GM23338 (cell line): ENCODE measurements around the gene POU5F2.

Source experiments
- CREB1 ChIP-seq: fragments of 250-450 bp; sonication (Bioruptor Pico); IDR thresholded peaks from 2 replicates; pipeline ENCODE4 v1.5.0; 2020; ENCODE audit warnings: low read depth, mild to moderate bottlenecking, moderate library complexity
- EZH2 ChIP-seq: fragments of 200-600 bp; sonication (generic); IDR thresholded peaks from one replicate; pipeline ENCODE4 v1.8.0; 2017; ENCODE audit warnings: antibody characterized with exemption, mild to moderate bottlenecking, low read depth; ENCODE audit not compliant: unreplicated experiment
- EZH2phosphoT487 ChIP-seq: fragments of 200-600 bp; sonication (generic); IDR thresholded peaks from one replicate; pipeline ENCODE4 v1.8.1; 2018; ENCODE audit warnings: antibody characterized with exemption; ENCODE audit not compliant: unreplicated experiment
- JUNB ChIP-seq: IDR thresholded peaks from one replicate; pipeline ENCODE4 v1.6.1; 2016; ENCODE audit warnings: antibody characterized with exemption; ENCODE audit not compliant: unreplicated experiment
- POLR2AphosphoS5 ChIP-seq: IDR thresholded peaks from 2 replicates; pipeline ENCODE4 v1.6.1; 2016; ENCODE audit warnings: antibody characterized with exemption, low read depth
- STAT1 ChIP-seq: IDR thresholded peaks from one replicate; pipeline ENCODE4 v1.6.1; 2016; ENCODE audit warnings: antibody characterized with exemption; ENCODE audit not compliant: unreplicated experiment
- ZNF114 ChIP-seq: fragments of 250-450 bp; sonication (Bioruptor Pico); IDR thresholded peaks from 2 replicates; pipeline ENCODE4 v1.5.0; 2020; ENCODE audit warnings: mild to moderate bottlenecking, moderate library complexity
- ZNF331 ChIP-seq: fragments of 250-450 bp; sonication (Bioruptor Pico); IDR thresholded peaks from 2 replicates; pipeline ENCODE4 v1.5.0; 2020; ENCODE audit warnings: low read depth, mild to moderate bottlenecking, moderate library complexity
- TF ChIP-seq, protein P1 (sequence below), 2 experiments: fragments of 200-600 bp in 1 of 2; sonication (generic) in 1 of 2; conservative IDR thresholded peaks; 2 replicates each; pipeline versions ENCODE4 v1.5.1 to v1.6.1; 2016 to 2017; ENCODE audit warnings: antibody characterized with exemption in 2 of 2, low read depth in 2 of 2, mild to moderate bottlenecking in 2 of 2, moderate library complexity in 1 of 2
- TF ChIP-seq, protein P2 (sequence below): IDR thresholded peaks from one replicate; pipeline ENCODE4 v1.6.1; 2018; ENCODE audit warnings: antibody characterized with exemption; ENCODE audit not compliant: unreplicated experiment
- TF ChIP-seq, protein P3 (sequence below): fragments of 250-450 bp; sonication (Bioruptor Pico); IDR thresholded peaks from 2 replicates; pipeline ENCODE4 v1.5.0; 2020; ENCODE audit warnings: mild to moderate bottlenecking, moderate library complexity
- TF ChIP-seq, protein P4 (sequence below): IDR thresholded peaks from 2 replicates; pipeline ENCODE4 v1.6.1; 2016; ENCODE audit warnings: antibody characterized with exemption

DNA sequence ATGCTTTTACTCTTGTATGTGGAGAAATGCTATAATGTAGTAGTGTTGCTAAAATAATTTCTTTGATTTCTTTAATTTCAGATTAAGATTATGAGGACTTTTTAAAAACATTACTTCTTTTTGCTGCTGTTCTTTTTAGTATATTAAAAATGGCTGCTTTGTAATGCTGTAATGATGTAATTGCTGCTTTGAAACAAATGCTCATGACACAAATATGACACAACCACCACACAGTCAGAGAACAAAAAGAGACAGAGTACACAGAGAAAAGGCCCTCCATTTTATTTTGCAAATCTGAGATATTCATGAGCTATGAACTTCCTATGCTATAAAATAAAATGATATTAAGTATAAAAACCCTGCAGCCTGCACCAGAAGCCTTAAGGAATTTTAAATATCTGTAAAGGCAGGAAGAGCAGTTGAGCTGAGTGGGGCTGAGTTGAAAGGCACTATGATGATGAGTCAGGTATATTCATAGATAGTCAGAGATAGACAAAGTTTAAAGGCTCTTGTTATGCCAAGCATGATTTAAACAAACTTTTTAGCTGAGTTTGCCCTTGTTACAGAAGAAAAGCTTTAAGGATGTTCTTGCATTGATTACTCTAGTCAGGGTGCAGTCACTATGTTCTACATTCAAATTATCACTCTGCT lies 5.1 kb upstream of the POU5F2 start:
- TF ChIP-seq, protein P1, sequence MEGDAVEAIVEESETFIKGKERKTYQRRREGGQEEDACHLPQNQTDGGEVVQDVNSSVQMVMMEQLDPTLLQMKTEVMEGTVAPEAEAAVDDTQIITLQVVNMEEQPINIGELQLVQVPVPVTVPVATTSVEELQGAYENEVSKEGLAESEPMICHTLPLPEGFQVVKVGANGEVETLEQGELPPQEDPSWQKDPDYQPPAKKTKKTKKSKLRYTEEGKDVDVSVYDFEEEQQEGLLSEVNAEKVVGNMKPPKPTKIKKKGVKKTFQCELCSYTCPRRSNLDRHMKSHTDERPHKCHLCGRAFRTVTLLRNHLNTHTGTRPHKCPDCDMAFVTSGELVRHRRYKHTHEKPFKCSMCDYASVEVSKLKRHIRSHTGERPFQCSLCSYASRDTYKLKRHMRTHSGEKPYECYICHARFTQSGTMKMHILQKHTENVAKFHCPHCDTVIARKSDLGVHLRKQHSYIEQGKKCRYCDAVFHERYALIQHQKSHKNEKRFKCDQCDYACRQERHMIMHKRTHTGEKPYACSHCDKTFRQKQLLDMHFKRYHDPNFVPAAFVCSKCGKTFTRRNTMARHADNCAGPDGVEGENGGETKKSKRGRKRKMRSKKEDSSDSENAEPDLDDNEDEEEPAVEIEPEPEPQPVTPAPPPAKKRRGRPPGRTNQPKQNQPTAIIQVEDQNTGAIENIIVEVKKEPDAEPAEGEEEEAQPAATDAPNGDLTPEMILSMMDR (conservative IDR thresholded peaks at IDR 0.05; ENCODE audit: low read depth in 2 of 2) = no peak
- TF ChIP-seq, protein P2, sequence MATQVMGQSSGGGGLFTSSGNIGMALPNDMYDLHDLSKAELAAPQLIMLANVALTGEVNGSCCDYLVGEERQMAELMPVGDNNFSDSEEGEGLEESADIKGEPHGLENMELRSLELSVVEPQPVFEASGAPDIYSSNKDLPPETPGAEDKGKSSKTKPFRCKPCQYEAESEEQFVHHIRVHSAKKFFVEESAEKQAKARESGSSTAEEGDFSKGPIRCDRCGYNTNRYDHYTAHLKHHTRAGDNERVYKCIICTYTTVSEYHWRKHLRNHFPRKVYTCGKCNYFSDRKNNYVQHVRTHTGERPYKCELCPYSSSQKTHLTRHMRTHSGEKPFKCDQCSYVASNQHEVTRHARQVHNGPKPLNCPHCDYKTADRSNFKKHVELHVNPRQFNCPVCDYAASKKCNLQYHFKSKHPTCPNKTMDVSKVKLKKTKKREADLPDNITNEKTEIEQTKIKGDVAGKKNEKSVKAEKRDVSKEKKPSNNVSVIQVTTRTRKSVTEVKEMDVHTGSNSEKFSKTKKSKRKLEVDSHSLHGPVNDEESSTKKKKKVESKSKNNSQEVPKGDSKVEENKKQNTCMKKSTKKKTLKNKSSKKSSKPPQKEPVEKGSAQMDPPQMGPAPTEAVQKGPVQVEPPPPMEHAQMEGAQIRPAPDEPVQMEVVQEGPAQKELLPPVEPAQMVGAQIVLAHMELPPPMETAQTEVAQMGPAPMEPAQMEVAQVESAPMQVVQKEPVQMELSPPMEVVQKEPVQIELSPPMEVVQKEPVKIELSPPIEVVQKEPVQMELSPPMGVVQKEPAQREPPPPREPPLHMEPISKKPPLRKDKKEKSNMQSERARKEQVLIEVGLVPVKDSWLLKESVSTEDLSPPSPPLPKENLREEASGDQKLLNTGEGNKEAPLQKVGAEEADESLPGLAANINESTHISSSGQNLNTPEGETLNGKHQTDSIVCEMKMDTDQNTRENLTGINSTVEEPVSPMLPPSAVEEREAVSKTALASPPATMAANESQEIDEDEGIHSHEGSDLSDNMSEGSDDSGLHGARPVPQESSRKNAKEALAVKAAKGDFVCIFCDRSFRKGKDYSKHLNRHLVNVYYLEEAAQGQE = no peak
- no peak for TF ChIP-seq EZH2
- TF ChIP-seq JUNB = no peak
- no peak for TF ChIP-seq ZNF114 (CRISPR knock-in tag)
- TF ChIP-seq CREB1 = no peak
- no peak for TF ChIP-seq POLR2AphosphoS5
- no peak for TF ChIP-seq EZH2phosphoT487
- no peak for TF ChIP-seq ZNF331
- TF ChIP-seq STAT1 = no peak
- TF ChIP-seq, protein P3, sequence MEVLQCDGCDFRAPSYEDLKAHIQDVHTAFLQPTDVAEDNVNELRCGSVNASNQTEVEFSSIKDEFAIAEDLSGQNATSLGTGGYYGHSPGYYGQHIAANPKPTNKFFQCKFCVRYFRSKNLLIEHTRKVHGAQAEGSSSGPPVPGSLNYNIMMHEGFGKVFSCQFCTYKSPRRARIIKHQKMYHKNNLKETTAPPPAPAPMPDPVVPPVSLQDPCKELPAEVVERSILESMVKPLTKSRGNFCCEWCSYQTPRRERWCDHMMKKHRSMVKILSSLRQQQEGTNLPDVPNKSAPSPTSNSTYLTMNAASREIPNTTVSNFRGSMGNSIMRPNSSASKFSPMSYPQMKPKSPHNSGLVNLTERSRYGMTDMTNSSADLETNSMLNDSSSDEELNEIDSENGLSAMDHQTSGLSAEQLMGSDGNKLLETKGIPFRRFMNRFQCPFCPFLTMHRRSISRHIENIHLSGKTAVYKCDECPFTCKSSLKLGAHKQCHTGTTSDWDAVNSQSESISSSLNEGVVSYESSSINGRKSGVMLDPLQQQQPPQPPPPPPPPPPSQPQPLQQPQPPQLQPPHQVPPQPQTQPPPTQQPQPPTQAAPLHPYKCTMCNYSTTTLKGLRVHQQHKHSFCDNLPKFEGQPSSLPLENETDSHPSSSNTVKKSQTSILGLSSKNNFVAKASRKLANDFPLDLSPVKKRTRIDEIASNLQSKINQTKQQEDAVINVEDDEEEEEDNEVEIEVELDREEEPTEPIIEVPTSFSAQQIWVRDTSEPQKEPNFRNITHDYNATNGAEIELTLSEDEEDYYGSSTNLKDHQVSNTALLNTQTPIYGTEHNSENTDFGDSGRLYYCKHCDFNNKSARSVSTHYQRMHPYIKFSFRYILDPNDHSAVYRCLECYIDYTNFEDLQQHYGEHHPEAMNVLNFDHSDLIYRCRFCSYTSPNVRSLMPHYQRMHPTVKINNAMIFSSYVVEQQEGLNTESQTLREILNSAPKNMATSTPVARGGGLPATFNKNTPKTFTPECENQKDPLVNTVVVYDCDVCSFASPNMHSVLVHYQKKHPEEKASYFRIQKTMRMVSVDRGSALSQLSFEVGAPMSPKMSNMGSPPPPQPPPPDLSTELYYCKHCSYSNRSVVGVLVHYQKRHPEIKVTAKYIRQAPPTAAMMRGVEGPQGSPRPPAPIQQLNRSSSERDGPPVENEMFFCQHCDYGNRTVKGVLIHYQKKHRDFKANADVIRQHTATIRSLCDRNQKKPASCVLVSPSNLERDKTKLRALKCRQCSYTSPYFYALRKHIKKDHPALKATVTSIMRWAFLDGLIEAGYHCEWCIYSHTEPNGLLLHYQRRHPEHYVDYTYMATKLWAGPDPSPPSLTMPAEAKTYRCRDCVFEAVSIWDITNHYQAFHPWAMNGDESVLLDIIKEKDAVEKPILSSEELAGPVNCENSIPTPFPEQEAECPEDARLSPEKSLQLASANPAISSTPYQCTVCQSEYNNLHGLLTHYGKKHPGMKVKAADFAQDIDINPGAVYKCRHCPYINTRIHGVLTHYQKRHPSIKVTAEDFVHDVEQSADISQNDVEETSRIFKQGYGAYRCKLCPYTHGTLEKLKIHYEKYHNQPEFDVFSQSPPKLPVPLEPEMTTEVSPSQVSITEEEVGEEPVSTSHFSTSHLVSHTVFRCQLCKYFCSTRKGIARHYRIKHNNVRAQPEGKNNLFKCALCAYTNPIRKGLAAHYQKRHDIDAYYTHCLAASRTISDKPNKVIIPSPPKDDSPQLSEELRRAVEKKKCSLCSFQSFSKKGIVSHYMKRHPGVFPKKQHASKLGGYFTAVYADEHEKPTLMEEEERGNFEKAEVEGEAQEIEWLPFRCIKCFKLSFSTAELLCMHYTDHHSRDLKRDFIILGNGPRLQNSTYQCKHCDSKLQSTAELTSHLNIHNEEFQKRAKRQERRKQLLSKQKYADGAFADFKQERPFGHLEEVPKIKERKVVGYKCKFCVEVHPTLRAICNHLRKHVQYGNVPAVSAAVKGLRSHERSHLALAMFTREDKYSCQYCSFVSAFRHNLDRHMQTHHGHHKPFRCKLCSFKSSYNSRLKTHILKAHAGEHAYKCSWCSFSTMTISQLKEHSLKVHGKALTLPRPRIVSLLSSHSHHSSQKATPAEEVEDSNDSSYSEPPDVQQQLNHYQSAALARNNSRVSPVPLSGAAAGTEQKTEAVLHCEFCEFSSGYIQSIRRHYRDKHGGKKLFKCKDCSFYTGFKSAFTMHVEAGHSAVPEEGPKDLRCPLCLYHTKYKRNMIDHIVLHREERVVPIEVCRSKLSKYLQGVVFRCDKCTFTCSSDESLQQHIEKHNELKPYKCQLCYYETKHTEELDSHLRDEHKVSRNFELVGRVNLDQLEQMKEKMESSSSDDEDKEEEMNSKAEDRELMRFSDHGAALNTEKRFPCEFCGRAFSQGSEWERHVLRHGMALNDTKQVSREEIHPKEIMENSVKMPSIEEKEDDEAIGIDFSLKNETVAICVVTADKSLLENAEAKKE (CRISPR knock-in tag) = no peak
- TF ChIP-seq, protein P4, sequence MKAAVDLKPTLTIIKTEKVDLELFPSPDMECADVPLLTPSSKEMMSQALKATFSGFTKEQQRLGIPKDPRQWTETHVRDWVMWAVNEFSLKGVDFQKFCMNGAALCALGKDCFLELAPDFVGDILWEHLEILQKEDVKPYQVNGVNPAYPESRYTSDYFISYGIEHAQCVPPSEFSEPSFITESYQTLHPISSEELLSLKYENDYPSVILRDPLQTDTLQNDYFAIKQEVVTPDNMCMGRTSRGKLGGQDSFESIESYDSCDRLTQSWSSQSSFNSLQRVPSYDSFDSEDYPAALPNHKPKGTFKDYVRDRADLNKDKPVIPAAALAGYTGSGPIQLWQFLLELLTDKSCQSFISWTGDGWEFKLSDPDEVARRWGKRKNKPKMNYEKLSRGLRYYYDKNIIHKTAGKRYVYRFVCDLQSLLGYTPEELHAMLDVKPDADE = no peak
